Glutamatergic neuron (in vitro differentiated cells): ENCODE data around the gene P2RY11. TPM values are rescaled to one million over a fixed set of nuclear protein-coding genes. Genes with fewer than 3 reads are reported as not detected.

Source experiments
- DNase-seq: peaks from one replicate; pipeline ENCODE4 v3.0.0; 2022
- H3K27ac Mint-ChIP-seq: one replicate; pipeline ENCODE4 v1.8.0; 2020; ENCODE audit warnings: mild to moderate bottlenecking, mixed read lengths, inconsistent platforms; ENCODE audit not compliant: unreplicated experiment
- H3K27me3 Mint-ChIP-seq: one replicate; pipeline ENCODE4 v1.8.0; 2020; ENCODE audit warnings: mild to moderate bottlenecking, moderate library complexity, mixed read lengths, inconsistent platforms; ENCODE audit not compliant: unreplicated experiment
- H3K36me3 Mint-ChIP-seq: one replicate; pipeline ENCODE4 v1.8.0; 2020; ENCODE audit warnings: mild to moderate bottlenecking, mixed read lengths, inconsistent platforms; ENCODE audit not compliant: unreplicated experiment
- H3K4me1 Mint-ChIP-seq: one replicate; pipeline ENCODE4 v1.8.0; 2020; ENCODE audit warnings: mild to moderate bottlenecking, low read depth, mixed read lengths, inconsistent platforms; ENCODE audit not compliant: unreplicated experiment
- H3K4me3 Mint-ChIP-seq: one replicate; pipeline ENCODE4 v1.8.0; 2020; ENCODE audit warnings: mild to moderate bottlenecking, mixed read lengths, inconsistent platforms; ENCODE audit not compliant: unreplicated experiment
- H3K9me3 Mint-ChIP-seq: one replicate; pipeline ENCODE4 v1.8.0; 2020; ENCODE audit warnings: mild to moderate bottlenecking, moderate library complexity, mixed read lengths, inconsistent platforms; ENCODE audit not compliant: unreplicated experiment
- CTCF ChIP-seq: fragments of 200-600 bp; sonication (generic); IDR thresholded peaks from one replicate; pipeline ENCODE4 v1.5.0; 2021; ENCODE audit not compliant: partially characterized antibody, unreplicated experiment
- total RNA-seq: library from RNA; stranded (reverse); fragmentation: NEBNext Ultra II Directional; extraction: Animal tissue kit (Norgen Biotek cat#: 25700); gene quantifications from one replicate; pipeline ENCODE4 v1.2.1, GENCODE V29; 2021; ENCODE audit not compliant: unreplicated experiment

The P2RY11 gene
- total RNA-seq, 1 donor from 2014 or later: 21.6 TPM

- H3K36me3 Mint-ChIP-seq: no peaks in the 10 kb centered on the region
- no peak overlapping the region for H3K4me3 Mint-ChIP-seq
- H3K4me1 Mint-ChIP-seq: peaks cover 3% of the 10 kb centered on the region
- TF ChIP-seq CTCF: no peak
- H3K27me3 Mint-ChIP-seq: peaks cover 14% of the 10 kb centered on the region
- H3K9me3 Mint-ChIP-seq: peaks cover 11% of the 10 kb centered on the region
- no peak overlapping the region for H3K27ac Mint-ChIP-seq
- no peak for DNase-seq
Measured at GRCh38 chr19:10100163-10100785, 11.2 kb upstream of the P2RY11 start.

GRCh38 chr19:10102787-10103236 lies 8.7 kb upstream of the P2RY11 start:
- no peak for TF ChIP-seq CTCF
- Mint-ChIP-seq H3K4me1 (peaks cover 7% of the 10 kb centered on the region), H3K4me3 (no peak overlapping the region), H3K27me3 (peaks cover 14% of the 10 kb centered on the region), H3K9me3 (peaks cover 10% of the 10 kb centered on the region), H3K36me3 (no peaks in the 10 kb centered on the region), H3K27ac (no peak overlapping the region)
- no peak for DNase-seq

- no peak for TF ChIP-seq CTCF
- H3K36me3 Mint-ChIP-seq: no peaks in the 10 kb centered on the region
- peaks cover 5% of the 10 kb centered on the region for H3K4me1 Mint-ChIP-seq
- DNase-seq: no peak
- H3K27ac Mint-ChIP-seq: no peak overlapping the region
- peaks cover 6% of the 10 kb centered on the region for H3K9me3 Mint-ChIP-seq
- no peak overlapping the region for H3K4me3 Mint-ChIP-seq
- H3K27me3 Mint-ChIP-seq: peaks cover 10% of the 10 kb centered on the region
Measured at GRCh38 chr19:10104130-10104513, 7.4 kb upstream of the P2RY11 start.

GRCh38 chr19:10104665-10105508 lies 6.6 kb upstream of the P2RY11 start:
- H3K4me3 Mint-ChIP-seq: no peak overlapping the region
- TF ChIP-seq CTCF: no peak
- peaks cover 5% of the 10 kb centered on the region for H3K9me3 Mint-ChIP-seq

GRCh38 chr19:10105509-10106099 lies 5.9 kb upstream of the P2RY11 start:
- H3K4me1 Mint-ChIP-seq: peaks cover 5% of the 10 kb centered on the region
- DNase-seq: no peak
- H3K36me3 Mint-ChIP-seq: no peaks in the 10 kb centered on the region

More at GRCh38 chr19:10104665-10105508, 6.6 kb upstream of the P2RY11 start:
- no peaks in the 10 kb centered on the region for H3K36me3 Mint-ChIP-seq
- H3K4me1 Mint-ChIP-seq: peaks cover 5% of the 10 kb centered on the region
- no peak for DNase-seq
- H3K27me3 Mint-ChIP-seq: peaks cover 6% of the 10 kb centered on the region
- no peak overlapping the region for H3K27ac Mint-ChIP-seq

More at GRCh38 chr19:10105509-10106099, 5.9 kb upstream of the P2RY11 start:
- no peak overlapping the region for H3K27ac Mint-ChIP-seq
- peak overlapping the region; percentile 85 for H3K4me3 Mint-ChIP-seq
- H3K27me3 Mint-ChIP-seq: peaks cover 6% of the 10 kb centered on the region
- TF ChIP-seq CTCF: no peak
- H3K9me3 Mint-ChIP-seq: peaks cover 5% of the 10 kb centered on the region
